Vagina (tissue), 2 donors: ENCODE measurements around the gene MORC3.

Source experiments
- POLR2A ChIP-seq, 2 donors: fragments of 450-650 bp; IDR thresholded peaks; one replicate each; pipeline ENCODE4 v1.6.1; 2017; ENCODE audit warnings: antibody characterized with exemption in 2 of 2, mild to moderate bottlenecking in 2 of 2, moderate library complexity in 2 of 2
- POLR2AphosphoS5 ChIP-seq, 2 donors: sonication (generic); formaldehyde crosslinking; IDR thresholded peaks; one replicate each; pipeline ENCODE4 v1.9.0; 2017; ENCODE audit warnings: antibody characterized with exemption in 2 of 2, mild to moderate bottlenecking in 2 of 2, low read depth in 1 of 2; ENCODE audit not compliant: insufficient read depth in 1 of 2
- TF ChIP-seq, protein P1 (sequence below), 3 experiments: fragments of 450-650 bp in 2 of 3; fragments of 200-600 bp in 1 of 3; sonication (generic) in 1 of 3; IDR thresholded peaks; one replicate each; pipeline ENCODE4 v1.5.1; 2017 to 2019; ENCODE audit warnings: antibody characterized with exemption in 3 of 3, mild to moderate bottlenecking in 2 of 3, moderate library complexity in 2 of 3

DNA sequence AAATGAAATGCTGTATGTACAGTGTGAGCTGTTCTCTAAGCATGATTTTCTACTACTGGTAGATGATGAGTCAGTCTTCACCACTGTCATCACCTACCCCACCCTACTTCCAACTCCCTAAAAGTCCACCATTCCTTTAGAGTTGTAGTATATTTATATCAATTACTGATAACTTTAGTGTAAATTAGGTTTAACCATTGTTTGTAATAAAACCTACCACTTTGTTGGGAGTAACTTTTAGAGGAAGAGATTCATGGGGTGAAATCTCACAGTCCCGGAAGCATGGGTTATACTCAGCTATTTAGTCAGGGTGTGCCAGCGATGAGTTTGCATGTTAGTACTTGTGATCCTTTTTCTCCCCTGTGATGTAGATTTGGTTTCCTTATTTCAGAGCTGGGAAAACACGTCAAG lies 17.1 kb downstream of the MORC3 start:
- TF ChIP-seq, protein P1, sequence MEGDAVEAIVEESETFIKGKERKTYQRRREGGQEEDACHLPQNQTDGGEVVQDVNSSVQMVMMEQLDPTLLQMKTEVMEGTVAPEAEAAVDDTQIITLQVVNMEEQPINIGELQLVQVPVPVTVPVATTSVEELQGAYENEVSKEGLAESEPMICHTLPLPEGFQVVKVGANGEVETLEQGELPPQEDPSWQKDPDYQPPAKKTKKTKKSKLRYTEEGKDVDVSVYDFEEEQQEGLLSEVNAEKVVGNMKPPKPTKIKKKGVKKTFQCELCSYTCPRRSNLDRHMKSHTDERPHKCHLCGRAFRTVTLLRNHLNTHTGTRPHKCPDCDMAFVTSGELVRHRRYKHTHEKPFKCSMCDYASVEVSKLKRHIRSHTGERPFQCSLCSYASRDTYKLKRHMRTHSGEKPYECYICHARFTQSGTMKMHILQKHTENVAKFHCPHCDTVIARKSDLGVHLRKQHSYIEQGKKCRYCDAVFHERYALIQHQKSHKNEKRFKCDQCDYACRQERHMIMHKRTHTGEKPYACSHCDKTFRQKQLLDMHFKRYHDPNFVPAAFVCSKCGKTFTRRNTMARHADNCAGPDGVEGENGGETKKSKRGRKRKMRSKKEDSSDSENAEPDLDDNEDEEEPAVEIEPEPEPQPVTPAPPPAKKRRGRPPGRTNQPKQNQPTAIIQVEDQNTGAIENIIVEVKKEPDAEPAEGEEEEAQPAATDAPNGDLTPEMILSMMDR (IDR thresholded peaks at IDR 0.05), result no peak
- TF ChIP-seq POLR2AphosphoS5 (IDR thresholded peaks at IDR 0.05; ENCODE audit: insufficient read depth in 1 of 2, low read depth in 1 of 2) (peak in 1 of 2 donors; percentile 86), POLR2A (IDR thresholded peaks at IDR 0.05) (no peak)
